OCI-LY7 (cell line): ENCODE data around the gene GGN.

Source experiments
- EZH2phosphoT487 ChIP-seq: fragments of 200-600 bp; sonication (generic); IDR thresholded peaks from 2 replicates; pipeline ENCODE4 v1.6.1; 2018; ENCODE audit warnings: low read depth, borderline replicate concordance, mild to moderate bottlenecking, mixed run types, antibody characterized with exemption, low read length, moderate library complexity, mixed read lengths
- TF ChIP-seq, protein P1 (sequence below): fragments of 200-600 bp; sonication (generic); conservative IDR thresholded peaks from 2 replicates; pipeline ENCODE4 v1.5.1; 2014; ENCODE audit warnings: mild to moderate bottlenecking, antibody characterized with exemption, low read length, moderate library complexity, mixed read lengths

DNA sequence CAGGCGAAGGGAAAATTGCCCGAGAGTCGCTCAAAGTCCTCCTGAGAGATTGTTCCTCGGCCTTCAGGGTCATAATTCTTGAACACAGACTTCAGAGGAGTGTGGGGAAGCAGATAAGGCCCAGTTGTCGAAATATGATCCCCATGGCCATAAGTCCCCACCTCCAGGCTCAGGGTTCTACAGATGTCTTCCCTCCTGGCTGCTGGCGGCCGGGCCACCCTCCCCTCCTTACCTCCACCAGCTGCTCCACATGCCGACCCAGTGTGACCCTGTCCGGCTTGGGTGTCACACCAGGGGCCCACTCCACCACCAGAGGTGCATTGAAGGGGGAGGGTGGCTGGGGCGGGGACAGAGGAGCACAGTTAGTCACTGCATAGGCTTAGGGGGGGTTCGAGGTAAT, 25.1 kb upstream of the GGN start:
- TF ChIP-seq, protein P1, sequence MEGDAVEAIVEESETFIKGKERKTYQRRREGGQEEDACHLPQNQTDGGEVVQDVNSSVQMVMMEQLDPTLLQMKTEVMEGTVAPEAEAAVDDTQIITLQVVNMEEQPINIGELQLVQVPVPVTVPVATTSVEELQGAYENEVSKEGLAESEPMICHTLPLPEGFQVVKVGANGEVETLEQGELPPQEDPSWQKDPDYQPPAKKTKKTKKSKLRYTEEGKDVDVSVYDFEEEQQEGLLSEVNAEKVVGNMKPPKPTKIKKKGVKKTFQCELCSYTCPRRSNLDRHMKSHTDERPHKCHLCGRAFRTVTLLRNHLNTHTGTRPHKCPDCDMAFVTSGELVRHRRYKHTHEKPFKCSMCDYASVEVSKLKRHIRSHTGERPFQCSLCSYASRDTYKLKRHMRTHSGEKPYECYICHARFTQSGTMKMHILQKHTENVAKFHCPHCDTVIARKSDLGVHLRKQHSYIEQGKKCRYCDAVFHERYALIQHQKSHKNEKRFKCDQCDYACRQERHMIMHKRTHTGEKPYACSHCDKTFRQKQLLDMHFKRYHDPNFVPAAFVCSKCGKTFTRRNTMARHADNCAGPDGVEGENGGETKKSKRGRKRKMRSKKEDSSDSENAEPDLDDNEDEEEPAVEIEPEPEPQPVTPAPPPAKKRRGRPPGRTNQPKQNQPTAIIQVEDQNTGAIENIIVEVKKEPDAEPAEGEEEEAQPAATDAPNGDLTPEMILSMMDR, result no peak
- no peak for TF ChIP-seq EZH2phosphoT487
